ENCODE measurements around the gene ACER1. TPM values are rescaled to one million over a fixed set of nuclear protein-coding genes. Genes with fewer than 3 reads are reported as not detected.

The ACER1 gene
- total and polyA plus RNA-seq, 2 of the 13 experiments (the other 11 are each of a cell fraction or from before 2014, with no cell fraction given): not detected

DNA sequence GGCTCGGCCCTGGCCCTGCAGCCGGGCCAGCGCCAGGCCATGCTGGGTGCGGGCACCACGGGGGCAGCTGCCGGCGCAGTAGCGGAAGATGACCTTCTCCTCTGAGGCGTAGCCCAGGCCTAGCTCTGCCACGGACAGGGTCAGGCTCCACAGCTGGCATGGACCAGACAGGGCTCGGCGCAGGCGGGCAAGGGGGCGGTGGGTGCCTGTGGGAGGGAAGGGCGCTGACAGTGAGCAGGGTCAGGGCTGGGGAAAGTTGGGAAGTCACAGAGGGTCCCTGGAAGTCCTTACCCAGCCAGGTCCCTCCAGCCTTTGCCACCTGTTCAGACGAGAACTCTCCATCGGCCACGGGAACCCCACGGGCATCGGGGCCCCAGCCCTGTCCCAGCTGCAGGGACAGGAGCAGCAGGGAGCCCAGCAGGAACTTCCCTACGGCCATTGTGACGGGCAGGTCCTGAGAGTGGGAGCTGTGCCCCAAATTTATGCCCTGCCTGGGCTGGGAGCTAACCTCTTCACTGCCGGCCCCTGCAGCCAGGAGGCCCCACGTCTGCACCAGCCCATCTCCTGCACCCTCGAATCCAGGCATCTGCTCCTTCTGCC is 42.1 kb upstream of the ACER1 start, which contains the start of gene PSPN:
Gene PSPN, minus strand, starts transcription at position 523 of the 600 bp plus-strand sequence. Its CDS starts 84 bp downstream, at position 439.
- Histone ChIP-seq H3K4me3 (replicated peaks in 1 of 3; ENCODE audit: insufficient read depth in 1 of 3, low read depth in 2 of 3, low read length in 3 of 3) (no peak within 1 kb of the TSS), H3K27ac (ENCODE audit: extremely low read length, insufficient read depth, low read length) (no peak within 1 kb of the TSS), H3K27me3 (ENCODE audit: control insufficient read depth in 1 of 2, insufficient read depth in 2 of 2, low read length in 2 of 2) (no peaks in the 10 kb centered on the region), H3K9me3 (ENCODE audit: low read length) (no peaks in the 10 kb centered on the region), H3K4me2 (ENCODE audit: low read depth, low read length) (no peak within 1 kb of the TSS), H3K36me3 (replicated peaks in 1 of 2; ENCODE audit: control insufficient read depth in 1 of 2, insufficient read depth in 2 of 2, low read length in 2 of 2) (peaks cover 7 to 17% of the 10 kb centered on the region in 2 experiments; a peak in 4 of 5 replicates), H2AFZ (ENCODE audit: low read length) (no peak within 1 kb of the TSS), H4K20me1 (ENCODE audit: insufficient read depth, low read length) (peaks cover 3% of the 10 kb centered on the region; the same call in 1 of the 2 replicates), H3K4me1 (ENCODE audit: insufficient read depth, low read length) (peaks cover 14% of the 10 kb centered on the region), H3K79me2 (ENCODE audit: insufficient read depth, low read length) (no peaks in the 10 kb centered on the region), H3K9ac (ENCODE audit: insufficient read depth, low read depth, low read length) (no peak within 1 kb of the TSS)
- POLR2A ChIA-PET: interaction anchor here (0.8 kb wide), 1 partner anchor 13 kb away, joined by 3 read pairs; no protein-coding TSS in a partner anchor
- ATAC-seq (no peak), DNase-seq (ENCODE audit: low spot score) (no peak), FAIRE-seq (no peak)
- BruUV-seq (replicated peaks): no TSS peak
- CTCF ChIA-PET (ENCODE audit: low intra/inter-chr PET ratio, low total read pairs): no interaction called here
- intact Hi-C loops (cut with micrococcal nuclease; ENCODE audit: unreplicated experiment) (no loop called here), in situ Hi-C loops (cut with HindIII; ENCODE audit: extremely low pct_ligation_motif_present, low pct_unique_long_range_greater_than_20kb) (no loop called here)
- 98% methylated on average over 17 of the region's 25 CpGs for WGBS (ENCODE audit: low lambda C conversion rate)
- TF ChIP-seq ZFAT (CRISPR knock-in tag; conservative IDR thresholded peaks at IDR 0.05): no peak
- no peak for TF ChIP-seq MTF1 (CRISPR knock-in tag; IDR thresholded peaks at IDR 0.05)
- 0 out of 2 replicates have a peak, but pooled peaks have one; percentile 9 for TF ChIP-seq RBFOX2 (IDR thresholded peaks at IDR 0.05; ENCODE audit: low read depth, low read length)
- no peak for TF ChIP-seq NR2F2 (IDR thresholded peaks at IDR 0.05; ENCODE audit: borderline replicate concordance, low read depth)
- no peak for TF ChIP-seq ZNF296 (CRISPR knock-in tag; conservative IDR thresholded peaks at IDR 0.05)
- TF ChIP-seq MIER3 (CRISPR knock-in tag; IDR thresholded peaks at IDR 0.05; ENCODE audit: borderline replicate concordance): no peak
- peak; percentile 52 for TF ChIP-seq AGO2 (optimal IDR thresholded peaks at IDR 0.05; ENCODE audit: low read depth, low read length)
- TF ChIP-seq ZNF121 (CRISPR knock-in tag; IDR thresholded peaks at IDR 0.05): no peak
- peak; percentile 47 for TF ChIP-seq RBM22 (optimal IDR thresholded peaks at IDR 0.05; ENCODE audit: low read length)
- TF ChIP-seq POLR2A (IDR thresholded peaks at IDR 0.05; ENCODE audit: insufficient read depth in 1 of 2, low read depth in 2 of 2, low read length in 2 of 2): peak in 1 of 2 experiments; percentile 48; a peak in 2 of 4 replicates
